ENCODE measurements around the gene TSHZ2. TPM values are rescaled to one million over a fixed set of nuclear protein-coding genes. Genes with fewer than 3 reads are reported as not detected.

The TSHZ2 gene
- total and polyA plus RNA-seq, 2 of the 4 experiments (the other 2 are of a cell fraction) = under 0.01 to 0.02 TPM

GRCh38 chr20:53001498-53002301, 29.5 kb downstream of the TSHZ2 start:
- in situ Hi-C loops (cut with MboI; ENCODE audit: low sequenced_read_pairs) (no loop called here), intact Hi-C loops (cut with micrococcal nuclease) (no loop called here), dilution Hi-C loops (cut with HindIII; ENCODE audit: low sequenced_read_pairs, unreplicated experiment) (no loop called here)
- H3K79me1 ChIP-seq (ENCODE audit: low read depth in 1 of 2, low read length in 2 of 2) = no peaks in the 10 kb centered on the region
- H2BK120ac ChIP-seq (ENCODE audit: low read depth, low read length) = no peak overlapping the region
- no peak overlapping the region for H3K4ac ChIP-seq (ENCODE audit: low read depth, low read length)
- no peak overlapping the region for H4K91ac ChIP-seq (ENCODE audit: insufficient read depth, low read depth, low read length)
- H3K9ac ChIP-seq (ENCODE audit: low read depth, low read length) = no peak overlapping the region
- TF ChIP-seq MXI1 (IDR thresholded peaks at IDR 0.05; ENCODE audit: borderline replicate concordance, low read depth, low read length) (no peak), FOS (IDR thresholded peaks at IDR 0.05; ENCODE audit: low read depth, low read length) (no peak), SMC3 (IDR thresholded peaks at IDR 0.05; ENCODE audit: low read depth, low read length) (no peak), CTCF (conservative IDR thresholded peaks at IDR 0.05; ENCODE audit: low read depth, low read length) (no peak), NFE2L2 (IDR thresholded peaks at IDR 0.05; ENCODE audit: low read depth, low read length) (no peak), RAD21 (IDR thresholded peaks at IDR 0.05; ENCODE audit: low read length) (no peak), CHD1 (IDR thresholded peaks at IDR 0.05; ENCODE audit: low read depth, low read length) (no peak), USF2 (IDR thresholded peaks at IDR 0.05; ENCODE audit: low read depth, low read length) (no peak), POLR2A (IDR thresholded peaks at IDR 0.05; ENCODE audit: low read depth, low read length) (no peak)
- H3K9me3 ChIP-seq (ENCODE audit: control insufficient read depth, insufficient read depth, low read length) = 0 out of 2 replicates have a peak, but pooled peaks cover 2% of the 10 kb centered on the region
- no peak overlapping the region for H2BK5ac ChIP-seq (ENCODE audit: low read depth, low read length, poor library complexity, severe bottlenecking)
- no peaks in the 10 kb centered on the region for H3K9me1 ChIP-seq (ENCODE audit: insufficient read depth, low read length)
- H3K27me3 ChIP-seq (ENCODE audit: control insufficient read depth, insufficient read depth, low read length) = no peaks in the 10 kb centered on the region
- no peak overlapping the region for H2BK15ac ChIP-seq (ENCODE audit: low read depth, low read length)
- ATAC-seq (ENCODE audit: low read depth) (no peak), DNase-seq (peak; percentile 8)
- no peaks in the 10 kb centered on the region for H4K20me1 ChIP-seq (ENCODE audit: insufficient read depth, low read length)
- no peak overlapping the region for H3K14ac ChIP-seq (replicated peaks; ENCODE audit: low read depth, low read length)
- H3K4me3 ChIP-seq (ENCODE audit: insufficient read depth, low read depth, low read length) = no peak overlapping the region
- H3K36me3 ChIP-seq (ENCODE audit: control insufficient read depth, insufficient read depth, low read length) = no peaks in the 10 kb centered on the region
- H3K56ac ChIP-seq (ENCODE audit: extremely low read depth, insufficient read depth, low read length) = no peak overlapping the region
- 40% methylated on average over 2 of the region's 9 CpGs; no CpG with 5 or more reads in 1 of the 2 experiments for WGBS, 2 experiments (ENCODE audit: extremely low coverage in 2 of 2, insufficient read length in 1 of 2)
- ChIA-PET POLR2A (ENCODE audit: unreplicated experiment) (no interaction called here), CTCF (interaction anchor here (0.6 kb wide), 1 partner anchor 29 kb away, joined by 3 read pairs; no protein-coding TSS in a partner anchor)
- no peak overlapping the region for H3K23ac ChIP-seq (ENCODE audit: low read depth, low read length)
- no peak overlapping the region for H2BK20ac ChIP-seq (ENCODE audit: low read depth, low read length)
- H2AFZ ChIP-seq (replicated peaks; ENCODE audit: low read length, poor library complexity) = no peak overlapping the region
- H2AK9ac ChIP-seq (replicated peaks; ENCODE audit: low read depth, low read length, poor library complexity) = no peak overlapping the region
- peaks cover 2% of the 10 kb centered on the region; the same call in 1 of the 2 replicates for H3K4me1 ChIP-seq (ENCODE audit: control insufficient read depth, insufficient read depth, low read length)
- no peak overlapping the region; the same call in 1 of the 2 replicates for H2AK5ac ChIP-seq (ENCODE audit: low read depth, low read length)
- BruUV-seq (replicated peaks) = no TSS peak
- H3K27ac ChIP-seq (ENCODE audit: insufficient read depth, low read length) = no peak overlapping the region
- H3K4me2 ChIP-seq (ENCODE audit: low read depth, low read length) = no peak overlapping the region; the same call in 1 of the 2 replicates
- no peak overlapping the region for H4K8ac ChIP-seq (ENCODE audit: low read depth in 2 of 2, low read length in 2 of 2)
- H4K5ac ChIP-seq (ENCODE audit: low read depth, low read length) = no peak overlapping the region
- H3K18ac ChIP-seq (ENCODE audit: low read depth, low read length) = no peak overlapping the region; the same call in 1 of the 2 replicates

Data from IMR-90 (cell line).